GM19324 (cell line): Measurements from ENCODE around the gene PLCB1.

Experiments
- ATAC-seq: cut with Tn5 transposase; IDR thresholded peaks from one replicate; pipeline ENCODE4 v1.9.1; 2021; ENCODE audit warnings: mild to moderate bottlenecking, moderate library complexity; ENCODE audit not compliant: unreplicated experiment, low FRiP score

The PLCB1 gene

DNA sequence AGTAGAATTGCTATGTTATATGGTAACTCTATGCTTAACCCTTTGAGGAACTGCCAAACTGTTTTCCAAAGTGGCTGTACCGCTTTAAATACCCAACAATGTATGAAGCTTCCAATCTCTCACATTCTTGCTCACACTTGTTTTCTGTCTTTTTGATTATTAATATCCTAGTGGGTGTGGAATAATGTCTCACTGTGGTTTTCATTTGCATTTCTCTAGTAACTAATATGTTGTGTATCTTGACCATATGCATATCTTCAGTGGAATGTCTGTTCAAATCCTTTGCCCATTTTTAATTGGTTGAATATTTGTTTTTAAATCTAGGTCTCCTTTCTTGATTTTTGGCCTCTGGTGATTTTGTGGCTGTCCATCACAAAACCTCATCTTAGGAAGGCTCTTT is 759.0 kb downstream of the PLCB1 start:
- no peak for ATAC-seq

- no peak for ATAC-seq
These were observed 763.4 kb downstream of the PLCB1 start for GRCh38 chr20:8895472-8895871.

- ATAC-seq, result no peak
These were observed 766.8 kb downstream of the PLCB1 start for GRCh38 chr20:8898823-8899222.

DNA sequence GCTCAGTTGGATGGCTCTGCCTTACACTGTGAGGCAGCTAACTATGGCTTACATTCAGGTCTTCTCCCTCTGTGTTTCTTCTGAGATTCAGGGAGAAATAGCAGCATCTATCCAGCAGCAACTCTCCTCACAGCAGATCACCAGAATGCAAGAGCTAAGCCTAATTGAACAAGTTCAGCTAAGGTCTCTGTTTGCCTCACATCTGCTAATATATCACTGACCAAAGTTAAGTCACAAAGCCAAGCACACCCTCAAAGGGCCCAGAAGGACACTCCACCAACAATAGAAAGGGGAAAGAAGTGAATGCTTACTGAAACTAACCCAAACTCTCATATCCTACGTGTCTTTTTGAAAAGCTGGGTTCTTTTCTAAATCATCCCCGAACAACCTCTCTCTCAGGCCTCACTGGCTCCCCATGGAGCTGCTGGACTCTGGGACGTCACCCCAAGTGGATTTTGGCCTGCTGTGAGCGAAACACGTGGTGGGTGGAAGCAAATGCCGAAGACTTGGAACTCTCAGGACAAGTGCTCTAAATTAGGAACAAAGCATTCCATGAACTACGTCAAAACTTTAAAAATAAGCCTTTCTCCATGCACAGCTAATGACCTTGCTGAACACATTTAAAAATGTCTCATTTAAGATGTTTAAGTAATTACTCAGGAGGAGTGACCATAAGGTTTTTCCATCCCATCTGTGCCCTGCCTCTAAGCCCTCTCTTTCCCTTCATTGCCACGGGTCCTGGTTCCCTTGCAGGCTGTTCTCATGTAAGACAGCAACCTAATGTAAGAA is 769.4 kb downstream of the PLCB1 start:
- no peak for ATAC-seq

GRCh38 chr20:8903655-8904605 is 771.9 kb downstream of the PLCB1 start:
- no peak for ATAC-seq

DNA sequence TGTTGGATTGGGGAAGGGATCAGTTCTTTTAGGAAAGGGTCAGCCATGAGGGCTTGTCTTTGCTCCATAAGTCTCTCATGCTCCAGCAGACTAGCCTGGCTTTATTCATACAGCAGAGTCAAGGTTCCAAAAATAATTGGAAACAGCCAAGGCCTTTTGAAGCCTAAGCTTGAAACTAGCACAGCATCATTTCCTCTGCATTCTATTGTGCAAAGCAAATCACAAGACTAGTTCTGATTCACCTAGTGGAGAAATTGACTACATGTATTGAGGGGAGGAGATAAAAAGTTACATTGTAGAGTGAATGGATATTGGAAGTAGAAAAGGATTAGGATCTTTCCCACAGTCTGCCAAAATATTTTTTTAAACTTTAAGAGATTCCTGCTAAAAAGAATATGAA is 777.5 kb downstream of the PLCB1 start:
- no peak for ATAC-seq

- ATAC-seq, result no peak
These were observed 780.0 kb downstream of the PLCB1 start for GRCh38 chr20:8912096-8912495.

- ATAC-seq, result no peak
These were observed 780.7 kb downstream of the PLCB1 start for GRCh38 chr20:8912731-8913130.

DNA sequence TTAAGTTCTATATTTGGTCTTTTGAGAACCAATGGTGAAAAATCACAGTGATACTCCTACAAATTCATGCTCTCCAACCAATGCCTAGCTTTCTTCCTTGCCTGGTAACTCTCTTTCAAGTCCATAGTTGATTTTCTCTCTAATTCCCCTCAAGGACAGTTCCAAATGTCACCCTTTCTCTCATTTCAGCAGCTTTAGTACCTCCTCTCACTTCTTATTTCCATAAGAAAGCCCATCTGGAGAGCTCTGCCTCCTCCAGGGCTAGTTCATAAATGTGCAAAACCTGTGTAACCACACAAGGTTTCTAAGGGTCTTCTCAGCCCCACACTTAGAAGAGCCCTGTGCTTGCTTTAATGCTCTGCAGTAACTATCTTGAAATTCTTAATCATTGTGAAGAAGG is 781.4 kb downstream of the PLCB1 start:
- ATAC-seq, result no peak

GRCh38 chr20:8914421-8914820 is 782.4 kb downstream of the PLCB1 start:
- no peak for ATAC-seq

DNA sequence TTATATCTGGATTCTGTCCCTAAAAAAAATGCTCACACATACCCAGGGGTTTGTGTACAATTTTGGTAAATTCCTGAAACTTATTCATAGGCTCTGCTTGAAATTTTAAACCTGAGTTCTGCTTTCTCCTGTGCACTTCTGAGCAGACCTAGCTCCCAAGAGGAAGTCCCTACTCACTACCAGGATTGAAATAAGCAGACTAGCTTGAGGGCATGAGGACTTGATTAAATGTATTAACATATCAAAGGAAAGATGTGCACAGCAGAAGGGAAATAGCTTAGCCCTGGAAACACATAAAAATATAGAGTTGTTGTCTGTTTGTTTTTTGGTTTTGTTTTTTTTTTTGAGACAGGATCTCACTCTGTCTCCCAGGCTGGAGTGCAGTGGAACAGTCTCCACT is 785.0 kb downstream of the PLCB1 start:
- ATAC-seq, result no peak

DNA sequence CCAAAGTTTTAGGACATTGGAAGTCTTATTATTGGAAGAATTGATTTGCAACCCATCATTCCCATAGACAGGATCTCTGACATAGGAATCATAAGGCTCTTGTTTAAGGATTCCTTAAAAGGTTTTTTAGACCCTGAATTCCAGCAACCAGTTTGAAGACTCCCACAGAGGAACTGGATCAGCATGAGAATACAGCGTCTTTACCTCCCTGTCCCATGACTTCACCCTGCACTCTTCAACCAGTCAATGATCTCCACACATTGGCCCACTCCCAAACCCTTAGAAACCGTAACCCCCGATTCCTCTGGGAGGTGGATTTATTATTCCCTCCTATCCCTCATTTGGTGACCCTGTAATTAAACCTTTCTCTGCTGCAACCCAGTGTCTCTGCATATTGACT is 786.1 kb downstream of the PLCB1 start:
- ATAC-seq, result no peak

DNA sequence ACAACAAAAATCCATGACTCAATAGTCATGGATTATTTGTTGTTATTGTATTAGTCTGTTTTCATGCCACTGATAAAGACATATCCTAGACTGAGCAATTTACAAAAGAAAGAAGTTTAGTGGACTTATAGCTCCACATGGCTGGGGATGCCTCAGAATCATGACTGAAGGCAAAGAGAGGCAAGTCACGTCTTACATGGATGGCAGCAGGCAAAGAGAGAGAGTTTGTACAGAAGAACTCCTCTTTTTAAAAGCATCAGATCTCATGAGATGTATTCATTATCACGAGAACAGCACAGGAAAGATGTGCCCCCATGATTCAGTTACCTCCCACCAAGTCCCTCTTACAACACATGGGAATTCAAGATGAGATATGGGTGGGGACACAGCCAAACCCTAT is 792.5 kb downstream of the PLCB1 start:
- no peak for ATAC-seq

DNA sequence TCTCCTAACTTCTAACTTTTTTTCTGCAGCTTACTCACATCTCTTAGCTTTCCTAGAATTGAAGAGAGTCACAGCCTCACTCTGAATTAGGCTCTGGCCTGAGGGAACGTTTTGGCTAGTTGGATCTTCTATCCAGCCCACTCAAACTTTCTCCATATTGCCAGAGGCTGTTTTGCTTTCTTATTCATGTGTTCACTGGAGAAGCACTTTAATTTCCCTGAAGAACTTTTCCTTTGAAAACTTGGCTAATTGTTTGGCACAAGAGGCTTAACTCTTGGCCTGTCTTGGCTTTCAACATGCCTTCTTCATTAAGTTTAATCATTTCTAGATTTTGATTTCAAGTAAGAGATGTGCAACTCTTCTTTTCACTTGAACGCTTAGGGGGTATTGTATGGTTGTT is 798.7 kb downstream of the PLCB1 start:
- no peak for ATAC-seq

GRCh38 chr20:8932192-8933165 is 800.4 kb downstream of the PLCB1 start:
- no peak for ATAC-seq

- ATAC-seq, result no peak
These were observed 801.3 kb downstream of the PLCB1 start for GRCh38 chr20:8933381-8933807.

- ATAC-seq, result no peak
These were observed 802.3 kb downstream of the PLCB1 start for GRCh38 chr20:8934362-8934761.
